NOMO-1 (cell line): ENCODE data around the gene DNAJB1.
"Not testable (repeated sequence)": the region's sequence is repeated elsewhere in the genome, so short reads cannot be mapped to it uniquely, and the experiment has no call there.

Experiments
- DNase-seq, 2 experiments: peaks; one replicate each; lab custom pipeline; 2025; ENCODE audit not compliant: unreplicated experiment in 2 of 2; lab: John Stamatoyannopoulos, UW

The DNAJB1 gene

DNA sequence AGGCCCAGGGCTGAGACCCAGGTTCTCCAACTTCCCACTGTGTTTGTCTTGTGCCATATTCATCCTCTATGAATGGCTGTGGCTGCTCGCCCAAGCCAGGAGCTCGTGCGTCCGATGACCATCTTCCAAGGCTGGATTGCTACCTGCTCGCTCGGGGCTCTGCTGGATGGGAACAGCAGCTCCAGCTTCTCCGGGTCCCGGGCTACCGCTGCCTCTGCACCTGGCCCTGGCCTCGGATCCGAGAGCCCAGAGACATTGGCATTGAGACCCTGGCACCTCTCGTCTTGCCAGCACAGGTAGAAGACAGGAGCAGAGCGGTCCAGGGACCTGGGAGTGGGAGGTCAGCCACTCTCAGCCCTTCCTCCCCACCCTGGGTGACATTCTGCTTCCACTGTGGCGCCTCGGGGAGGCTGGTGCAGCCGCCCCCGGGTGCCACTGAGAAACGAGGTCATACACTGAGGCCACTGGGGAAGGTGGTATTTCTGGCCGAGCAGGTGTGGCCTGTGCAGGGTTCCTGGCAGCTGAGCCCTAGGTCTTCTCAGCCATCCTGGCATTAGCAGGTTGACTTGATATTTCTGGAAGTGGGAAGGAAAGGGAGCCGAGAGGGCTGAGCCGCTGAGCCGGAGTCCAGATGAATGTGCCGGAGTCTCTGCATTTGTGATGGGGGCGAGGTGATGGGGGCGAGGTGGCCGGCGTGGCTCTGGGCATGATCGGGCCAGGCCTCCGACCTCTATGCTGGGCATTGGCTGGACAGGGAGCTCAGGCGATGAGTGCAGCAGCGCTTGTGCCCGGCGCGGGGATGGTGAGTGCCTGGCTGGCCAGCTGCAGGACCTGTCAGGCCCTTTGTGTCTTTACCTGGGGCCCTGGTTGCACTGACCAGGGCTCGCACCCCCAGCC lies 35.1 kb upstream of the DNAJB1 start:
- no peak for DNase-seq

DNA sequence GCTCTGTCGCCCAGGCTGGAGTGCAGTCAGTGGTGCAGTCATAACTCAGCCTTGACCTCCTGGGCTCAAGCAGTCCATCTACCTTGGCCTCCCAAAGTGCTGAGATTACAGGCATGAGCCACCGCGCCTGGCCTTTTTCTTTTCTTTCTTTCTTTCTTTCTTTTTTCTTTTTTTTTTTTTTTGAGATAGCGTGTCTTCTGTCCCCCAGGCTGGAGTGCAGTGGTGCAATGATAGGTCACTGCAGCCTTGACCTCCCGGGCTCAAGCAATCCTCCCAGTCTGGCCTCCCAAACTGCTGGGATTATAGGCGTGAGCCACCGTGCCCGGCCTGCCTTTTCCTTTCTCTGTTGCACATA lies 33.8 kb upstream of the DNAJB1 start:
- not testable (repeated sequence) for DNase-seq

DNA sequence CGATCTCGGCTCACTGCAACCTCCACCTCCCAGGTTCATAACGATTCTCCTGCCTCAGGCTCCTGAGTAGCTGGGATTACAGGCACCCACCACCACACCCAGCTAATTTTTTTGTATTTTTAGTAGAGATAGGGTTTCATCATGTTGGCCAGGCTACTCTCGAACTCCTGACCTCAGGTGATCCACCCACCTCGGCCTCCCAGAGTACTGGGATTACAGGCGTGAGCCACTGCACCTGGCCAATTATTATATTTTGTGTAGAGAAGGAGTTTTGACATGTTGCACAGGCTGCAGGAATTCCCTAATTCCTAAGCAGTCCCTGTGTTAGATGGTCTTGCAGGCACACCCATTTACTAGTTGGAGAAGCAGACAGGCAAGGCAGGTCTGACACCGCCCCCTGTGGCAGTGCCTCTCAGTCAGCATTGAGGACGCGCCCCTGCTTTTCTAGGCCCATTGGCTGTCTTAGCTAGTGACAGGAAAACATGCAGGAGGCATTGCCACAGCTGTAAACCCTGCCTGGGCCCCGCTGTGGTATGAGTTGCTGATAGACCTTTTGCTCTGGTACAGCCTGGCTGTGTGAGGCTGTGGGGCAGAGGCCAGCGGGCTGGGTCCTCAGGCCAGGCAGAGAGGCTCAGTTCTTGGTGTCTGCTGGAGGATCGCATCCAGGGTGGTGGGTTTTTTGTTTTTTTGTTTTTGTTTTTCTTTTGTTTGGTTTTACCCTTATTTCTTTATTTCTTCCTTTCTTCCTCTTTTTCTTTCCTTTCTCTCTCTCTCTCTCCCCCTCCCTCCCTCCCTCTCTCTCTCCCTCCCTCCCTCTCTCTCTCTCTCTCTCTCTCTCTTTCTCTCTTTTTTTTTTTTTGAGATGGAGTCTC lies 33.2 kb upstream of the DNAJB1 start:
- DNase-seq = peak; percentile 92 to 97

DNA sequence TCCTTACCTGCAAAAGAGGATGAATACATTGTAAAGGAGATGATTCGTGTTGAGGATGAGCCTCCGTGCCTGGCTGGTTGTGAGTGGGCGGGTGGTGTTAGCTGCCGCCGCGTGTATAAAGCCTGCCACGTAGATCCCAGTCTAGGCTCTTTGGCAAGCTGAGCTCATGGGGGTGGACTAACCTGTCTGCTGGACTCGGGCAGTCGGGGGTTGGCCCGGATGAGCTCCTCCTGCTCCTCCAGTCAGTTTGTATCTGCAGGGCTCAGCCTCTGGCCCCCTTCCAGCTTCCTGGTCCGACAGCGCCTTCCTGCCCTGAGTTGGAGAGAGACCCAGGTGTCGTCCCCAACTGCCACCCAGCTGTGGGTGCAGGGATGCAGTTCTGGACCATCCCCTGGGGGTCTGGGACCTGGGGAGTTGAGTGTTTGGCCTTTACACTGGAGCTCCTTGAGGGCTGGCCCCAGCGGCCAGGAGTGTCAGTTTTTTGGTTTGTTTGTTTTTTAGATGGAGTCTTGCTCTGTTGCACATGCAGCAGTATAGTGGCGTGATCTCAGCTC lies 32.1 kb upstream of the DNAJB1 start:
- no peak for DNase-seq

DNA sequence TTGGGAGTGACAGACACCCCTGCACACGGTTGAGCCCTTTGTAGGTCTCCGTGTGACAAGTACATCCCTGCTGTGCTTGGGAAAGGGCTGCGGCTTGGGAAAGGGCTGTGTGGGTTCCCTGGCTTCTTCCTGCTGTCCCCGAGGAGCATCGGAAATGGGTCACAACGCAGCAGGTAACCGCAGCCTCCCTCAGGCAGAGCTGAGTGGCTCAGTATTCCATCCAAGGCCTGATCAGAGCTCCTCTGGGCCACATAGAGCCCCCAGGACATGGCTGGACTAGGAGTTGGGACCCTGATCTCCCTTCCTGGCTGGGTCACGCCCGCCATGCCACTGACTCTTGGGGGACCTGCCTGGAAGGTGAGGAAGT lies 27.5 kb upstream of the DNAJB1 start:
- DNase-seq = no peak

DNA sequence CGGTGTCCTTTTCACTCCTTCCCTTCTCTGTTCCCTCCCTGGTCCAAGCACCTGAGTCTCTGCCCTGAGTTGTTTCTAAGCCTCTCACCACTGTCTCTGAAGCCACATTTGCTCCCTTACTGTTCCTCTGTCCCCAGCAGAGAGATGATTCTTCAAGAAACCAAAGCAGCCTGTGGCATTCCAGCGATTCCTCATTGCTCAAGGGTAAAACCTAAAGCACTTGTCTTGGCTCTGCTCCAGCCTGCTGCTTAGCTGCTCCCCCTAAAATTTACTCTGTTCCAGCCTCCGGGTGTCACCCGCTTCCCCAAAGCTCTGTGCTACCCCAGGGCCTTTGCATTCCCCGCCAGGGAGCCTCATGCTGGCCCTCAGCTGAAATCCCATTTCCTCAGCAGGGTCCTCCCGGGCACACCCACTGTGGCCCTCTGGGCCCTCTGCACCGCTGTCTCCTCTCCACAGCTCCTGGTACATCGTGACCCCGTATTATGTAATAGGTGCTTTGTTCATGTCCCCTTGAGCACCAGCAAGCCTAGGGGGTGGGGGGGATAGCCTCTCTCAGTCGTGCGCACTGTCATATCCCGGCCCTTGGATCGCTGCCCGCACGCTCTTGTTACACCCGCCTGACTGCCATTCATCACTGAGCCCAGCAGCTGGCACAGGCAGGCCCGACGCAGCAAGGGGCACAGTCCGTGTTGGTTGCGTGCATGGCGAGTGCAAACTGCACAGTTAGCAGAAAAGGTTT lies 26.9 kb upstream of the DNAJB1 start:
- no peak for DNase-seq

DNA sequence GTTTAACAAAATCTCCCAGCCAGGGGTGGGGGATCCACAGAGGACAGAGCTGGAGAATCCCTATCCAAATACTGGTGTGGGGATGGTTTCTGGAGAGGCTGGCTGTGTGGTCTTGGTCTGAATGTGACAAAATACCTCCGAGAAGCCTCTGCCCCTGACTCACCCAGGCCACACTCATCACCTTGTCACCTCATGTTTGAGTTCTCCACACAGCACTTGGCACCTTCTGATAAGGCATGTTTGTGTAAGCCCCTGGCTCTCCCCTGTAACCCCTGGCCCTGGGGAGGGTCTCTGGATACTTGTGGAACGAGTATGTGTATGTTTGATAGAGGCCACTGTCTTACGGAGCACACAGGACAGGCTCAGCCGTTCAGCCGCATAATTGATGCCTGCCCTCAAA lies 25.9 kb upstream of the DNAJB1 start:
- no peak for DNase-seq

DNA sequence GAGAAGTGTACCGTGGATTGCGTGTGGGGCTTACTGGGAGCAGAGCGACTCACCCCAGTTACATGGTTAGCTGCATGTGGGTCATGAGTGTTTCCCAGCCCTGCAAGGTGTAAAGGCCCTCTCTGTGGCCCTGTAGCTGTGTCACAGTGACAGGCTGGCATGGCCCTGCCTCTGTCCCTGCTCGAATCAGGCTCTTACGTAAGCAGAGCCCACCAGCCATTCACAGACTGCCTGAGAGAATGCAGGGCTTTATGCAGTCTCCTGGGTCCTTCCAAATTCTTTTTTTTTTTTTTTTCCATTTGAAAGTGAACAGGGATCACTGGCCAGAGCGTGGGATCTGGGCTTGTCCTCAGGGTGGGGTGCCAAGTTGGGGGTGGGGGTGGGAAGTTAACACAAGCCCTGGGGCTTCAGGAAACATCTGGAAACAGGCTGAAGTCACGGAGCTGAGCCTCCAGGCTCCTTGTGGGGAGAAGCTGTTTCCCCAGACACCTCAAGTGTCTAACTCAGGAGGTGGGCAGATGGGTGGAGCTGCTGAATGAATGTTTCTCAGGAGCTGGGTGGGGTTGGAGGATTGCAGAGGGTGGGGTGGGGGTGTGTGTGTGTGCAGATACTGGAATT lies 24.6 kb upstream of the DNAJB1 start:
- DNase-seq = no peak

DNA sequence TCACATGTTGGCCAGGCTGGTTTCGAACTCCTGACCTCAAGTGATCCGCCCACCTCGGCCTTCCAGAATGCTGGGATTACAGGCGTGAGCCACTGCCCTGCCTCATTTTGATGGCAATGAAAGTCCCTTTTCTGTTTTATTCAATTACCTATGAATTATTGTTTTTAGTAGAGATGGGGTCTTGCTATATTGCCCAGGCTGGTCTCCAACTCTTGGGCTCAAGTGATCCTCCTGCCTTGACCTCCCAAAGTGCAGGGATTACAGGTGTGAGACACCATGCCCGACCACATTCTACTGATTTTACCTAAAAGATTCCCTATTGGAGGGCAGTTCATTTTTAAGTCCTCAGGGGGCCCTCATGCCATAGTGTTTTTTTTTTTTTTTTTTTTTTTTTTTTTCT lies 23.8 kb upstream of the DNAJB1 start:
- DNase-seq = not testable (repeated sequence)

DNA sequence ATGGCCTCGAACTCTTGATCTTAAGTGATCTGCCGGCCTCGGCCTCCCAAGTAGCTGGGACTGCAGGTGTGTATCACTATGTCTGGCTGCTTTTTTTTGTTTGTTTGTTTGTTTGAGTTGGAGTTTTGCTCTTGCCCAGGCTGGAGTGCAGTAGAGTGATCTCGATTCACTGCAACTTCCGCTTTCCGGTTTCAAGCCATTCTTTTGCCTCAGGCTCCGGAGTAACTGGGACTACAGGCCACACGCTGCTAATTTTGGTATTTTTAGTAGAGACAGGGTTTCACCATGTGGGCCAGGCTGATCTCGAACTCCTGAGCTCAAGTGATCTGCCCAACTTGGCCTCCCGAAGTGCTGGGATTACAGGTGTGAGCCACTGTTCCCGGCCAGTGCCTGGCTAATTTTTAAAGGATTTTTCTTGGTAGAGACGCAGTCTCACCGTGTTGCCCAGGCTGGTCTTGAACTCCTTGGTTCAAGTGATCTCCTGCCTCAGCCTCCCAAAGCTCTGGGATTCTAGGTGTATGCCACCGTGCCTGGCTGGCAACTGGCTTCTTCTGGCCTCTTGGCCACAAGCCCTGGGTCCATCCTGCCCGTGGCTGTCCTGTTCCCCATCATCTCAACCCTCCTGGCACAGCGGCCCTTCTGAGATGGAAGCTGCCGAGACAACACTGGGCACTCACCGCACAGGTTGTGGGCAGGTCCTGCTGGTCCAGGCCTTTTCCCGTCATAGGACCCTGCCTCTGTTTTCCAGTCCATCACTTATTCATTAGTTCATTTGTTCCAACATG lies 22.7 kb upstream of the DNAJB1 start:
- peak; percentile 70 to 85 for DNase-seq

DNA sequence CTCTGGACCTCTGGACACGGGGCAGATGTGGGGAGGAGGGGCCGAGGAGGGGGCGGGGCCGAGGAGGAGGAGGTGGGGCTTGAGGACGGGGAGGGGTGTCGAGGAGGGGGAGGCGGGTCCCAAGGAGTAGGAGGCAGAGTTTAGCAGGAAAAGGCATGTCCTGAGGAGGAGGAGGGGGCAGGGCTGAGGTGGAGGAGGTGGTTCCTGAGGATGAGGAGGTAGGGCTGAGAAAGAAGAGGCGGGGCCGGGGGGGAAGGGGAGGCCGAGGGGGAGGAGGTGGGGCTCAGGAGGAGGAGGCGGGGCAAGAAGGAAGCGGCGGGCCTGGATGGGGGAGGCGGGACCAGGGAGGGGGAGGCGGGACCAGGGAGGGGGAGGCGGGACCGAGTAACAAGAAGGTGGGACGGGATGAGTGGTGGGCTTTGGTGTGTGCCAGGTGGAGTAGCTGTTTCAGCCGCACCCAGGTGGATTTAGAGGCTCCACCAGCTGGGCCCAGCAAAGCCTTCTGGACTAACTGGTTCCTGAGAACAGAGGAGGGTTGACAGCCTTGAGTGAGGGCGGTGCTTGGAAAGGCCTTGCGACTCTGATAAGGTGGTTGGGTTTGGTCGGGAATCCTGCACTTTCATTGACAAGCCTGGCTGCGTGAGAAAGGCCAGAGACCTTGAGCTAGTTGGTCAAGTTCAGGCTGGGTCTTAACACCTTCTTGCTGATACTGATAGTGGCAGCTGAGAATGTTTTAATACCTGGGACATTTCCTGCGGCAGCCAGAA lies 18.9 kb upstream of the DNAJB1 start:
- DNase-seq = no peak

DNA sequence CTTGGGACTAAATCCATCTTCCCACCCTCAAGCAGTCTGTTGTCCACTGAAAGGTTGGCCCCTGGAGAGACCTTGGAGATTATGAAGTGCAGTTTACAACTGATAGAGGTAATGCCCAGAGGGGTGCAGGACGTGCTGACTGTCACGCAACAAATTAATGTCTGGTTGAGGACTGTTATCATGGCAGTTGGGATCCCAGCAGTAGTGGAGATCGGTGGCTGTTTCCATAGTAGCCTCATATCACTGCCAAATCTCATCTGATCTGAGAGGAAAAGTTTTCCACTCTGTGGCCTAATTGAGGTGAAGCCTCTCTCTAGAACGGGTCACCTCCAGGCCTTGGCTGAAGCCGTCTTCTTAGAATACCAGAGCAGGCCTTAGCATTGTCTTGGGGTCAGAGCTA lies 15.3 kb upstream of the DNAJB1 start:
- no peak for DNase-seq

DNA sequence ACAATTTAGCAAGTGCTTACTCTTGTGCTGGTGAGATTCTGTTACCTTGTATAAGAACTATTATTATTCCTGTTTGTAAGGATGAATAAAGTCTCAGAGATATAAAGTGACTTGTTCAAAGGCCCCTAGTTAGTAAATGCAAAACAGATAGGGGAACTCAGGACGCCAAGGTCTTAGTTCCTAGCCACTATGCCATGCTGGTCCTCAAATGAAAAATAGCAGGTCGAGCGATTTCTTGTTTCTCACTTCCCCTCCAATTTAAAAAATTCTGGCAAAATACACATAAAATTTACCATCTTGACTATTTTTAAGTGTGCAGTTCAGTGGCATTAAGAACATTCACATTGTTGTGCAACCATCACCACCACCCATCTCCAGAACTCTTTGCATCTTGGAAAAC lies 12.3 kb upstream of the DNAJB1 start:
- DNase-seq = peak; percentile 43 to 49

DNA sequence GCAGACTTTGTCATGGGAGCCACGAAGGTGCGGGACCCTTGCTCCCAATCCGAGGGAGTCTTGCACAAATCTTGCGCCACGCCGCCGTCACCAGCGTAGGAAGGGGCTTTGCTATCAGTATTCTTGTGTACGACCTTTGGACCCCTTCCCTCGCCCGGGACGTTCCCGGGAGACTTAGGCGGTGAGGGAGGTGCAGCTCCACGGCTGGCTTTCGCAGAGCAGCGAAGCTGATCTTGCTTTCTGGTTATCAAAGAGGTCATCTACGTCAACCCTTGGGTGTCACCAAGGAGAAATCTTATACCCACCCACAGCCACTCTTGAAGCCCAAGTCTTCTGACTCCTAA lies 11.8 kb upstream of the DNAJB1 start:
- peak in 1 of 2 experiments; percentile 29 for DNase-seq

DNA sequence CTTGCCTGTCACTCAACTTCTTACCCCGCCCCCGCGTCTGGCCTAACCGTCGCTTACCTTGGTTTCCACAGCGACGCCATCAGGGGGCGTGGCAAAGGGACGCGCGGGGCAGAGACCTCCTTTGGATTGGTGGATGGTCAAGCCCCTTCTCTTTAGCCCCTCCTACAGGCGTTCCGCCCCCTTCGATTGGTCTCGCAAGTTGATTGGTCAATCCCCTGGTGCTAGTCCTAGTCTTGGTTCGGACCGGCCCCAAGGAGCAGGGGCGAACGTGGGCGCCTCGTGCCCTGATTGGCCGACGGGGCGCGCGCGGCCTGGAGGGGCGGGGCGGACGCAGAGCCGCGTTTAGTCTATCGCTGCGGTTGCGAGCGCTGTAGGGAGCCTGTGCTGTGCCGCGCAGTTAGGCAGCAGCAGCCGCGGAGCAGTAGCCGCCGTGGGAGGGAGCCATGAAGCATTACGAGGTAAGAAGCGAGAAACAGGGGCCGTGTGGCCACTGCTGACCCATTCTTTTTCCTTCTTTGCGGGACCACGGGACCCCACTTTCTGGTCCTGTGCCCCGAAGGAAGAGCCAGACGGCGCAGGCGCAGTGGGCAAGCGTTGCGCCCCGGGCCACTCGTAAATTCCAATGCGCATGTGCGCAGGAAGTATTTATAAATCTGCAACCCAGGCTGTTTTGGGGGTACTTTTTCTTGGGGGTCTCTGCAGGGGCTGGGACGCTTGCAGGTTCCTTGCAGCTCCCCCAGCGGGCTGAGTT lies 11.2 kb upstream of the DNAJB1 start, which contains the start of gene TECR:
Gene TECR (plus strand): TSS at position 341 of the 751 bp plus-strand sequence. CDS start 103 bp downstream, at position 444.
- peak; percentile 99 to 100 for DNase-seq

DNA sequence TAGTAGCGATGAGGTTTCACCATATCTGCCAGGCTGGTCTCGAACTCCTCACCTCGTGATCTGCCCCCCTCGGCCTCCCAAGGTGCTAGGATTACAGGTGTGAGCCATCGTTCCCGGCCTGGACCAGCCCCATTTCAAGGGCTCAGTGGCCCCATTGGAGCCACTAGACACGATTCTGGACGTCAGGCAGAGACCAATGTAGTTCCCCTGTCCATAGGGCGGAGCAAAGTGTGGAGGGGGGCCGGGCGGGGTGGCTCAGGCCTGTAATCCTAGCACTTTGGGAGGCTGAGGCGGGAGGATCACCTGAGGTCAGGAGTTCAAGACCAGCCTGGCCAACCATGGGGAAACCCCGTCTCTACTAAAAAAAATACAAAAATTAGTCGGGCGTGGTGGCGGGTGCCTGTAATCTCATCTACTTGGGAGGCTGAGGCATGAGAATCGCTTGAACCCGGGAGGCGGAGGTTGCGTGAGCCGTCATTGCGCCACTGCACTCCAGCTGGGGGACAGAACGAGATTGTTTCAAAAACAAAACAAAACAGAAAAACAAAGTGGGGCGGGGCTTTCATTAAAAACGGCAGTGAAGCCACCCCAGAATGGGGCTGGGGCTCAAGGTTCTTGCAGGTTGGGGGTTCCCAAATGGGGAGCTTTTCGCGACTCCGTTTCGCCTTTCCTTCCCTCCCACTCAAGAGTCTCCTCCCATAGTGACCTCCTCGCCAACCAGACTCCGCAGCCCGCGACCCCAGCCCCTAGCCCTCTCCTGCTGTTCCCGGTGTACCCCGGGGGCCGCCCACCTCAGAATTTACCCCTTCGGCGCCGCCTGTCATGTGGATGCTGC lies 10.4 kb upstream of the DNAJB1 start:
- no peak for DNase-seq

DNA sequence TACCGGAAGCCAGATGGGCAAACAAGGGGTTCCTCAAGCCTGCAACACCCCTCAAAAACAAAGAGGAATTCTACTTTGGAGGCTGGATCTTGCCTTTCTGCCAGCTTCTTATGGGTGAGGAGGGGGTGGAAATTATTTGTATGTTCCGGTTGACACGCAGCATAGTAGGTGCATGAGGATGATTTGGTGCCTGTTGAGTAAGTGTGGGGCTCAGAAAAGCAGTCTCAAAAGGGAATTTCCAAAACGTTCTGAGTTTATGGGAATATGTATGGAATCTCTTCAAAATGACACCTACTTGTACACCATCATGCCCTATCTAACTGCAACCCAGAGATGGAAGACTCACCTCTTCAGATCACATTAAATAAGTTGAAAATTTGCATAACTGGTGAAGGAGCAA lies 8.2 kb upstream of the DNAJB1 start:
- no peak for DNase-seq
